ENCODE results near the gene FHOD3. TPM values are rescaled to one million over a fixed set of nuclear protein-coding genes. Genes with fewer than 3 reads are reported as not detected.

The FHOD3 gene
- total RNA-seq, 1 donor from 2014 or later = 5.9 TPM

DNA sequence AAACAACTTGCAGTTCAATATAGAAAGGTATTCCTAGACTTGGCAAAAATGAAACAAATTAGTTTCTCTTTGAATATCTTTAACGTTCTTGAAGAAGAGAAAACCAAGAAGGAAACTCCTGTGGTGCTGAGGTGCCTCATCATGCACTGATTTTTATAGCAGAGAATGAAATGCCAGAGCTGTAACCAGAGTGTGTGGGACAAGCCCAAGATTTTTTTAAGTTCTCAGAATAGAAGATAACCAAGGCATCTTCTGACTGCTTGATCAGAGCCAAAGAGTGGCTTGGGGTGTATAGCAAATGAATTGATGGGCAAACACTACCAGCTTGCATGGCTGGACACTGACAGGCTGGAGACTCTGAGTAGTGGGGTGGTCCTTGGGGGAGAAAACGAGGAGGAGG is 7.9 kb downstream of the FHOD3 start:
- DNase-seq (ENCODE audit: low read depth) (no peak), FAIRE-seq (no peak)
- Histone ChIP-seq H3K27me3 (ENCODE audit: insufficient read depth, low read length) (no peaks in the 10 kb centered on the region), H3K4me2 (ENCODE audit: low read length) (no peak overlapping the region), H3K9ac (ENCODE audit: low read length) (no peak overlapping the region), H3K79me2 (ENCODE audit: insufficient read depth, low read length) (peaks cover 60% of the 10 kb centered on the region), H3K36me3 (ENCODE audit: insufficient read depth, low read length) (no peaks in the 10 kb centered on the region), H3K9me3 (ENCODE audit: insufficient read depth, low read depth, low read length) (no peaks in the 10 kb centered on the region), H3K4me1 (ENCODE audit: insufficient read depth, low read length) (peaks cover 30% of the 10 kb centered on the region), H2AFZ (ENCODE audit: low read depth, low read length) (no peak overlapping the region), H4K20me1 (ENCODE audit: insufficient read depth, low read length) (peaks cover 6% of the 10 kb centered on the region), H3K27ac (ENCODE audit: low read depth, low read length) (no peak overlapping the region), H3K4me3 (ENCODE audit: insufficient read depth, low read depth, low read length) (no peak overlapping the region)
- H3K9me3 Mint-ChIP-seq (ENCODE audit: unreplicated experiment) = no peaks in the 10 kb centered on the region
- TF ChIP-seq EZH2 (IDR thresholded peaks at IDR 0.05; ENCODE audit: insufficient read depth, low read length) = no peak
- TF ChIP-seq, protein P1, sequence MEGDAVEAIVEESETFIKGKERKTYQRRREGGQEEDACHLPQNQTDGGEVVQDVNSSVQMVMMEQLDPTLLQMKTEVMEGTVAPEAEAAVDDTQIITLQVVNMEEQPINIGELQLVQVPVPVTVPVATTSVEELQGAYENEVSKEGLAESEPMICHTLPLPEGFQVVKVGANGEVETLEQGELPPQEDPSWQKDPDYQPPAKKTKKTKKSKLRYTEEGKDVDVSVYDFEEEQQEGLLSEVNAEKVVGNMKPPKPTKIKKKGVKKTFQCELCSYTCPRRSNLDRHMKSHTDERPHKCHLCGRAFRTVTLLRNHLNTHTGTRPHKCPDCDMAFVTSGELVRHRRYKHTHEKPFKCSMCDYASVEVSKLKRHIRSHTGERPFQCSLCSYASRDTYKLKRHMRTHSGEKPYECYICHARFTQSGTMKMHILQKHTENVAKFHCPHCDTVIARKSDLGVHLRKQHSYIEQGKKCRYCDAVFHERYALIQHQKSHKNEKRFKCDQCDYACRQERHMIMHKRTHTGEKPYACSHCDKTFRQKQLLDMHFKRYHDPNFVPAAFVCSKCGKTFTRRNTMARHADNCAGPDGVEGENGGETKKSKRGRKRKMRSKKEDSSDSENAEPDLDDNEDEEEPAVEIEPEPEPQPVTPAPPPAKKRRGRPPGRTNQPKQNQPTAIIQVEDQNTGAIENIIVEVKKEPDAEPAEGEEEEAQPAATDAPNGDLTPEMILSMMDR (IDR thresholded peaks at IDR 0.05; ENCODE audit: insufficient read depth, low read depth, low read length) = no peak
- peaks cover 14% of the 10 kb centered on the region for H3K27me3 Mint-ChIP-seq (ENCODE audit: low read depth, unreplicated experiment)
- H3K4me1 Mint-ChIP-seq (ENCODE audit: low read depth, unreplicated experiment) = peaks cover 57% of the 10 kb centered on the region
- H3K36me3 Mint-ChIP-seq (ENCODE audit: low read depth, unreplicated experiment) = no peaks in the 10 kb centered on the region
- H3K4me3 Mint-ChIP-seq (ENCODE audit: unreplicated experiment) = no peak overlapping the region
- no peak overlapping the region for H3K27ac Mint-ChIP-seq (ENCODE audit: unreplicated experiment)

DNA sequence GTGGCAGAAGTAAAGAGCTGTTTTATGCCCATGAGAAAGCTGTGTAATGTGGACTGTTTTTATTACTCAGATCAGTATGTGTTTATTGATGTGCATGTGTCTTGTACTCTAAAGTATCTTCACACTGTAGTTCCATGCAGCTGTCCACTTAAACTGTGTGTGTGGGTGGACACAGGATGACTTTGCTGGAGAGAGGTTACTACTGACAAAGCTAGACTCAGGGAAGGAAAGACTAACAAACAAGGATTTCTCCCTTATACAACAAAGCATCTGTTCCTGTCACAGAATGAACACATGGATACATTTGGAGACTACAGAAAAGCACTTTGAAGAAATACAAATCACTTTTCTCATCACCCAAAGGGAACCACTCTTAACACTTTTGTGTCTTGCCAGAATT is 10.0 kb downstream of the FHOD3 start:
- Histone ChIP-seq H2AFZ (ENCODE audit: low read depth, low read length) (no peak overlapping the region), H3K27me3 (ENCODE audit: insufficient read depth, low read length) (no peaks in the 10 kb centered on the region), H3K9ac (ENCODE audit: low read length) (no peak overlapping the region), H3K79me2 (ENCODE audit: insufficient read depth, low read length) (peaks cover 56% of the 10 kb centered on the region), H3K4me1 (ENCODE audit: insufficient read depth, low read length) (peaks cover 29% of the 10 kb centered on the region), H4K20me1 (ENCODE audit: insufficient read depth, low read length) (peaks cover 6% of the 10 kb centered on the region), H3K9me3 (ENCODE audit: insufficient read depth, low read depth, low read length) (no peaks in the 10 kb centered on the region), H3K4me2 (ENCODE audit: low read length) (no peak overlapping the region), H3K4me3 (ENCODE audit: insufficient read depth, low read depth, low read length) (no peak overlapping the region), H3K27ac (ENCODE audit: low read depth, low read length) (no peak overlapping the region), H3K36me3 (ENCODE audit: insufficient read depth, low read length) (no peaks in the 10 kb centered on the region)
- Mint-ChIP-seq H3K36me3 (ENCODE audit: low read depth, unreplicated experiment) (peaks cover 2% of the 10 kb centered on the region), H3K4me3 (ENCODE audit: unreplicated experiment) (no peak overlapping the region), H3K27me3 (ENCODE audit: low read depth, unreplicated experiment) (peaks cover 5% of the 10 kb centered on the region), H3K9me3 (ENCODE audit: unreplicated experiment) (no peaks in the 10 kb centered on the region), H3K4me1 (ENCODE audit: low read depth, unreplicated experiment) (peaks cover 57% of the 10 kb centered on the region), H3K27ac (ENCODE audit: unreplicated experiment) (peak overlapping the region; percentile 59)
- FAIRE-seq (peak; percentile 80), DNase-seq (ENCODE audit: low read depth) (peak; percentile 57)
- no peak for TF ChIP-seq EZH2 (IDR thresholded peaks at IDR 0.05; ENCODE audit: insufficient read depth, low read length)
- TF ChIP-seq, protein P1 (IDR thresholded peaks at IDR 0.05; ENCODE audit: insufficient read depth, low read depth, low read length) = no peak

DNA sequence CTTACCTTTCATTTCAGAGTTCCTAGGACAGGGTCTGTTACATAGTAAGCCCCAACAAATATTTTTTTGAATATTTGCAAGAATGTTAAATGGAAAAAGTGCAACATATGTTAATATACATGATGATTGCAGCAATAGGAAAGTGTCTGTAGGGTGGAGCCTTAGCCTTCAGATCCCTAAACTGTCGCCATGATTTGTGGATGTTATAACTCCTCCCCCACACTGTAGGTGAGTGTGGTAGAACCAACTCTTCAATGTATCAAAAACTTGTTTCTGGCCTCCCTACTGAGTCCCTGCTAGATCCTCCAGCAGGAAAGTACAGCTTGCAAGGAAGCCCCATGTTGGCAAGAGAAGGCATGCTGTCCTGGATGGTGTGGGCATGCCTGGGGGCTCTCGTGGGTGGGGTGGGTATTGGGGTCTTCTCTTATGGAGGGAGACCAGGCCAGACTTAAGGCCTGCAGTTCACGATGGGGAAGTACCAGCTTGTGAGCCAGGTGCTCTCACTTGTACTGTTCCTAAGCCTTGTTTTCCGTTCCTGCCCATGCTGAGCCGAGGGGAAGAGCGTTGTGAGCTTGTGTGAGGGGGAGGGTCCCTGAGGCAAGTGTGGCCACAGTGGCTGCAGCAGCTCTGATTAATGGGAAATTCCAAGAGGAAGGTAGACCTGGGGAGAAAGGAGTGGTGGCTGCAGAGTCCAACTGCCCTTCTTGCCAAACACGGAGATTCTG is 11.4 kb downstream of the FHOD3 start:
- H3K9ac ChIP-seq (ENCODE audit: low read length) = peak overlapping the region; percentile 67
- DNase-seq (ENCODE audit: low read depth) = no peak
- Mint-ChIP-seq H3K27me3 (ENCODE audit: low read depth, unreplicated experiment) (no peaks in the 10 kb centered on the region), H3K4me3 (ENCODE audit: unreplicated experiment) (peak overlapping the region; percentile 51), H3K36me3 (ENCODE audit: low read depth, unreplicated experiment) (peaks cover 2% of the 10 kb centered on the region), H3K9me3 (ENCODE audit: unreplicated experiment) (no peaks in the 10 kb centered on the region), H3K27ac (ENCODE audit: unreplicated experiment) (peak overlapping the region; percentile 85), H3K4me1 (ENCODE audit: low read depth, unreplicated experiment) (peaks cover 56% of the 10 kb centered on the region)
- peak overlapping the region; percentile 83 for H3K4me2 ChIP-seq (ENCODE audit: low read length)
- no peaks in the 10 kb centered on the region for H4K20me1 ChIP-seq (ENCODE audit: insufficient read depth, low read length)
- no peaks in the 10 kb centered on the region for H3K27me3 ChIP-seq (ENCODE audit: insufficient read depth, low read length)
- no peak for FAIRE-seq
- H3K79me2 ChIP-seq (ENCODE audit: insufficient read depth, low read length) = peaks cover 47% of the 10 kb centered on the region
- TF ChIP-seq, protein P1 (IDR thresholded peaks at IDR 0.05; ENCODE audit: insufficient read depth, low read depth, low read length) = no peak
- TF ChIP-seq EZH2 (IDR thresholded peaks at IDR 0.05; ENCODE audit: insufficient read depth, low read length) = no peak
- H3K4me3 ChIP-seq (ENCODE audit: insufficient read depth, low read depth, low read length) = peak overlapping the region; percentile 15
- peak overlapping the region; percentile 21 for H2AFZ ChIP-seq (ENCODE audit: low read depth, low read length)
- H3K36me3 ChIP-seq (ENCODE audit: insufficient read depth, low read length) = no peaks in the 10 kb centered on the region
- H3K9me3 ChIP-seq (ENCODE audit: insufficient read depth, low read depth, low read length) = no peaks in the 10 kb centered on the region
- peak overlapping the region; percentile 99 for H3K27ac ChIP-seq (ENCODE audit: low read depth, low read length)
- H3K4me1 ChIP-seq (ENCODE audit: insufficient read depth, low read length) = peaks cover 34% of the 10 kb centered on the region
